Measurements from ENCODE around the gene RBM44. TPM values are rescaled to one million over a fixed set of nuclear protein-coding genes. Genes with fewer than 3 reads are reported as not detected.
A peak's percentile ranks its signal among the peaks of the same experiment; 100 is the strongest.

Gene RBM44
- total RNA-seq, 1 donor from 2014 or later: 1.5 TPM

- DNase-seq (ENCODE audit: low spot score): no peak
Observed at GRCh38 chr2:237870126-237870525, 71.5 kb downstream of the RBM44 start.

DNA sequence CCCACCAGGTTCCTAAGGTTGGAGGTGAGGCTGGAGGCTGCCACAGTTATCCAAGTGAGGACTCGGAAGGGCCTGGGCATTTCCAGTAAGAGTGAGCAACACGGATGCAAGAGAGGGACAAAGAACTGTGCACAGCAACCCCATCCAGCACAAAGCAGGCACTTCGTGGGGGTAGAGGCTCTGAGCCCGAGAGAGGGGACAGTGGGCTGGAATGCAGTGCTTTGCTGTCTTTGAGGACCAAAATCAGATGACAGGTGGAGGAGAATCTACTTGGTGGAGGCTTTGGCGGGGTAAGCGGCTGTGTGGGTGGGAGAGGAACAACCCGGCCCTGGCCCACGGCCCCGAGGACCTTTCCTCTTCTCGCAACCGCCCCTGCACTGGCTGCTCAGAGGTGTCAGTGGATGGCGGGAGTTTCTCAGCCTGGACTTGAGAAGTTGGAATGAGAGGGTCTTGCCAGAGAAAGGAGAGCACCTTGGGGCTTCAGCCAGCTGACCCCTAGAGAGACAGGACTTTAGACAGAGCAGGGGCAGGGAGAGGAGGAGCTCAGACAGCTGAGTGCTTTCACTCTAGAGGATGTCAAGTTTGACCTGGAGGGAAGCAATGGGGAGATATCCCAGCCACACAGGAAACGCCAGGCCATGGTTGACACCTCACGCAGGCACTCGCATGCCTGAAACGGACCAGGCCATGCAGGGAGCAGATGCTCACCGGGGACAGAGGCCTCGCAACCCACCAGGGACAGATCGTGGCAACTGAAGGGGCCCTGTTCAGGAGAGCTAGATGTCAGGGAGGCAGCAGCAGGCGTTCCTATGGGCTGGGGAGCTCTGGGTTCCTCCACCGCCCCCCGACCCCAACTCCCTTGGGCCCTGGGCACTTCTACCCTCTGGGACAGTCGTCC is 72.4 kb downstream of the RBM44 start:
- no peak for DNase-seq (ENCODE audit: low spot score)

DNA sequence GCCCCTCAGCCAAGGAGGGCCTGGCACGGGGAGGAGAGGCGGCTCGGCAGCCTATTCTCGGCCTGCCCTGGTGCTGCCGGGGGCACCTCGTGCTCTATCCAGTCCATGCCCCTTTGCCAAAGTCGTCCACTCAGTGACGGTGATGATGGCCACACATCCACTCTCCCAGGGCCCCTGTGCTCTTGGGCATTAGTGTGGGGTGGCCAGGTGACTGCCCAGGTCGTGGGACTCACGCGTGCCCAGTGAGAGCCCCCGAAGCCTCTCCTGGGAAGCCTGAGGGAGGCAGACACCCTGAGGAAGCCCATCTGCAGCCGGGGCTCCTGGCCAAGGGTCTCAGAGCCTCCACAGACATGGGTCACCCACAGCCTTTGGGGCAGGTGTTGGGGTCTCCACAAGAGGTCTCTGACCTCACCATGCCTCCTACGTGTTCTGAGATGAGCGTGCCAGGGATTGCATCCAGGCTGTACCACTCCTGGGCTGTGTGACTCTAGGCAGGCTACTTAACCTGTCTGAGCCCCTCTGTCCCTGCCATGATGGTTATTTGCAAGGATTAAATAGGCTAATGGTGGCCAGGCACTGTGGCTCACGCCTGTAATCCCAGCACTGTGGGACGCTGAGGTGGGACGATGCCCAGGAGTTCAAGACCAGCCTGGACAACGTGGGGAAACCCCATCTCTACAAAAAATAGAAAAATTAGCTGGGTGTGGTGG is 73.8 kb downstream of the RBM44 start:
- DNase-seq (ENCODE audit: low spot score): peak; percentile 39

DNA sequence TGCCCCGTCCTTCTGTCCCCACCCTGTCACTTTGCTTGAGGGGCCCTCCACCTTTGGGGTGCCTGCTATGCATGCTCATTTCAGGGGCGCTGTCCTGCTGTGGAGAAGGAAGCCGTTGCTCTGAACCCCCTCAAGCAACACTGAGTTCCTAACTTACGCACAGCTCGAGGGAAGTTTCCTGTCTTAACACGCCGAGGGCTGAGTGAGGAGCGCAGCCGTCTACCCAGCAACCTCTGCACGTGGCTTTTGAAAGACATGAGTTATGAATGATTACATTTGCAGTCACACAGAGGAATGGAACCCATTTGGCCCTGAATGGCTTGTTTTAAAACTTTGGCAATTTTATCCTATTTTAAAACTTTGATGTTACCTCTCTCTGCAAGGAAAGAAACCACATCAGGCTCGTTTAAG is 74.8 kb downstream of the RBM44 start:
- peak; percentile 63 for DNase-seq (ENCODE audit: low spot score)

DNA sequence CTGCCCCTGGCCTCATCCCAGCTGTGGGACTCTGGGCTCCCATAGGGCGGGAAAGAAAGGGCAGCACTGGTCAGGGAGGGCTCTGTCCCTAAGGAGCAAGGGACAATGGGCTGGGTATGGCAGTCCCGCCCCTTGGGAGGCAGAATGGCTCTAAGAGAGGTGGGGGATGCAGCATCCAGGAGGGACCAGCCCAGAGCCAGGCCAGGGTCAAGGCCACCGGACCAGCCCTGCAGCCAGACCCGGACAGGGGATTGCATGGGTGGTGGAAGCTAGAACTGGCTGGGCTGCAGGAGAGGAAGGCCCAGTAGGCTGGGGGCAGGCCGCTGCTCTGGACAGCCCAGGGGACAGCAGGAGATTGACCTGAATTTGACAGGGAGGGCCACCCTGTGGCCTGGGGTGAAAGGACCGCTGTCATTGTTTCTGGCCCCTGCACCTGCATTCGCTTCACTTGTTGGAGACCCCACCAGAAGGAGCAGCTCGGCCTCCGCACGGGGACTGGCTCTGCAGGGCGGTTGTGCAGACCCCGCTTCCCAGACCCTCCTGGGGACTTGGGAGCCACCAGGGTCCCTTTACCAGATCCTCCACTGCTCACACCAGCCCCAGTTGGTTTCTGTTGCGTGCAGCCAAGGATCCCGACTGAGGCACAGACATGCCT is 75.4 kb downstream of the RBM44 start:
- peak; percentile 39 for DNase-seq (ENCODE audit: low spot score)

- DNase-seq (ENCODE audit: low spot score): no peak
Observed at GRCh38 chr2:237874585-237875161, 76.1 kb downstream of the RBM44 start.

DNA sequence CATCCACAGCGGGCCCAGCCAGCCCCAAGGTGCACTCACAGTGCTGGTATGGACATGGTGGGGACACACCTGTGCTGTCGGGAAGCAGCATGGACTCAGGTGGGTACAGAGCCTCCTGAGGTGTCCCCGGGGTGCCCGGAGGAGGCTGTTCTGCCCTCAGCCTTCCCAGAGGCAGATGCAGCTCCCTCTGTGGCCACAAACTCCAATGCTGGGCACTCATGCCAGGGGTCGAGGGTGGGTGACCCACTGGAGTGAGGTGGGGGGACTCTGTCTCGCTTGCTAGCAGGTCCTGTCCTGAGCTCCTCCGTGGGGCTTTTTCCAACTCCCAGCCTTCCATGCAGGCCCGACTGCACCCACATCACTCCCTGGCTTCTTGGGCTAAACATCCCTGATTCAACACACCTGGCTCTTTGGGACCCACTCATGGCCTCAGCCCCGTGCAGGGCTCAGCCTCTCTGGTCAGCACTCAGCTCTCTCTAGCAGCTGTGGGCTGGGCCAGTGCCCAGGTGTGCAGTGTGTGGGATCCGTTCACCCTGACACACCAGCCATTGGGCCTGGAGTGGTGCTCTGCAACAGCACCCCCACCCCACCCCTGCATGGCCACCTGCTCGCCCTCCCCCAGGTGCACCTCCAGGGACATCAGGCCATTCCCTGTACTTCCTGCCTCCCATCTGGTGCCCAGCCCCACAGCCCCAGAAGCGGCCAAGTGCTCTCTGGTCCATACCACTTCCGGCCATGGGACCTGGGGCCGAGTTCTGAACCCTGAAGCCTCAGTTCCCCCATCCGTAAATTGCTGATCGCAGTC is 76.9 kb downstream of the RBM44 start:
- DNase-seq (ENCODE audit: low spot score): no peak

GRCh38 chr2:237876061-237876526 is 77.5 kb downstream of the RBM44 start:
- DNase-seq (ENCODE audit: low spot score): peak; percentile 41

GRCh38 chr2:237876532-237876931 is 78.0 kb downstream of the RBM44 start:
- DNase-seq (ENCODE audit: low spot score): no peak

- peak; percentile 38 for DNase-seq (ENCODE audit: low spot score)
Observed at GRCh38 chr2:237876951-237877491, 78.4 kb downstream of the RBM44 start.

DNA sequence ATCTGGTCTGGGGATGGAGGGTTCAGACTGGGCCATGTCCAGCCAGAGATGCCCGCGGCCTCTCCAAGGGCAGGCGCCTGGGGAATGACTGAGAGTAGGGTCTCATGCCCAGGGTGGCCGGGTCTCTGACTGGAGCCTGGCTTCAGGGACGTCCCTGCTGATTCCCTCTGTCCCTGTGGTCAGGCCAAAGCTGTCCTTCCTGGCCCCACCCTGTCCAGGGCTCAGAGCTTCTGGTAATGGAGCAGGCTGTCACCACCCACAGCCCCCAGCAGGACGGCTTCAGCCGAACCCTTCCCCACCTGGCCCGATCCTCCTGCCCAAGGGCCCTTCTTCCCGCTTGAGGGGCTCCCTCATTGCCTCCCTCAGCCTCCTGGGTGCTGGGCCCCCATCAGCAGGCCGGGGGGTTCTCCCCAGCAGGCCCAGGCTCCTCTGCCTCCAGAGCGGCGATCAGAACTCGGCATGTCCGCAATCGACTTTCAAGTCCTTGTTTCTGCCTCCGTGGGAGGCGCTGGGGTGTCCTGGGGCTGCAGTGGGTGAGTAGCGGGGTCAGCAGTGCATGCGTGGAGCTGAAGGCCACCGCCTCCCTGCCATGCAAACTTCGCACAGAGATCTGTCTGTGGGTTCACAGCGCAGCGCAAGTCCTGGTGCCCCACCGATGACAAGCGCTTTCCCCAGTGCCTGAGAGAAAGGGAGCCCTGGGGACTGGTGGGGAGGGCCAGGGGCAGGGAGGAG is 79.2 kb downstream of the RBM44 start:
- peak; percentile 40 for DNase-seq (ENCODE audit: low spot score)

GRCh38 chr2:237878321-237879057 is 79.9 kb downstream of the RBM44 start:
- no peak for DNase-seq (ENCODE audit: low spot score)

DNA sequence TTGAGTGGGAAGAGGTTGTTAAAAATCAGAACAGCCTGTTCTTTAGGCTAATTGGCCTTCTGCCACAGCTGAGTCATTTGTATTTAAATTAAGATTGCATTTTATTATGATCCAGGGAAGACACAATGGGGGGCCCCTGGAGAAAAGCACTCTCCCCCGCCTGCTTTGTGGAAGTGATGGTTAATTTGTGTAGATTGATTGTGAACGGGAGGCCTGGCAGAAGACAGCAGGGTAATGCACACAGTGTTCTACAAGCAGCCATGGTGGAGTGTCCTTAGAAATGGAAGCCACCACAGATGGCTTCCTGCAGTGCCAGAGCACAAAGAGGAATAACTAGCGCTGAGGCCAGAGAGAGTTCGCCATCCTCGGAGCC is 80.5 kb downstream of the RBM44 start:
- DNase-seq (ENCODE audit: low spot score): no peak

DNA sequence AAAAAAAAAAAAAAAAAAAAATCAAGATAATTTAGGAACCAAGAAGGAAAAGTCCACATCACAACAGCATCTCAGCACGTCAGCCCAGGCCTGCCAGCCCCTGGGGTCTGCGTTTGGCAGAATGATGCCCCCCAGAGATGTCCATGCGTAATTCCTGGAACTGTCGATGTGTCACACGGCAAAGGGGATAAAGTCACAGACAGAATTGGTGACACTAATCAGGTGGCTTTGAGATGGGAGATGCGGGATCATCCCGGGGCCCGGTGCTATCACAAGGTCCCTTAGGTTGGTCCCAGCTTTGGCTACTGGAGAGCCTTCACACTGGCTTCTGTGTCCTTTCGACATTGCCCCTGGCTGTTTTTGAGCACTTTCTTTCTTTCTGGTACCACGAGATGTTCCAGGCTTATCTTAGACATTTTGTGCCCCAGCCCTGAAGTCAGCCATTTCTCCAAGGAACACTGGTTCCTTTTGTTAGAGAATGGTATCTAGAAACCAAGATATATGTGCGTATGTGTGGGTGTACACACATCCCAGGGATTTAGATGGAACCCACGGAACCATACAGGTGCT is 81.5 kb downstream of the RBM44 start:
- DNase-seq (ENCODE audit: low spot score): no peak

DNA sequence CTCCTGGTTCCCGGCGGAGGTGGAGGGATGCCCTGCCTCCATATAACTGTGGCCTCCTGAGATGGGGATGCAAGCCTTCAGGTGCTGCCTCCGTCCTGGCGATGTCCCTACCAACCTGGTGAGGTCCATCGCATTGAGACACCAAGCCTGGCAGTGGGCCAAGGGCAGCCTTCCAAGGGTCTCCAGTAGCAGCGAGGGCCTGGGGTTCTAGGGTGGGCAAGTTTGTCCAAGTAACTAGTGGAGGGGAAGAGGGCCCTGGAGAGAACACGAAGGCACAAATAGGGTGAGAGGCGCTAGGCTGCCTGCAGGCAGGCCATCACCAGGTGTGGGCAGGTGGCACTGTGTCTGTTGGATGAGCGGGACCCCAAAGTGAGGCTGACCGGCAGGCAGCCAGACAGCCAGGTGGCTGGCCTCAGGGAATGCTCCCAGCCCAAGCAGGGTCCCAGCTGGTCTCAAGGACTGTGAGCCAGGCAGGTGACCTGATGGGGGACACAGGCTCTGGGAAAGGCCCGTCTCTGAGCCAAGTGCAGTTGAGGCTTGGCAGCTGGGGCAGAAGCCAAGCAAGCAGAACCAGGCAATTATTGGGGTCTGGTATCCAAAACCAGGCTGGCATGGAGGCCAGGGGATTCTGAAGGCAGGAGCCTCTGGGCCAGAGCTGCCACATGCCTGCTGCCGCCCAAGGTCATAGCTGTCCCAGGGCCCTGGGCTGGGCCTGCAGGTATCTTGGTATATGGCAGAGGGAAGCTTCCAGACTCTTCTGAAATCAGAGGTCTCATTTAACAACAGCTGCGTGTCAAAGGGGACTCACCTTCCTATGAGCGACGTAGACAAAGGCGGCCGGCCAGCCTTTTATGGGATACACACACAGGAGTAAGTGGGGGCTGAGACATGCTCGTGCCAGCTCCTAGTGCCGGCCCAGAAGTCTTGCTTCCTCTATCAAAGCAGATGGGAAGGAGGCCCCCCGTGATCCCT is 84.2 kb downstream of the RBM44 start:
- no peak for DNase-seq (ENCODE audit: low spot score)

DNA sequence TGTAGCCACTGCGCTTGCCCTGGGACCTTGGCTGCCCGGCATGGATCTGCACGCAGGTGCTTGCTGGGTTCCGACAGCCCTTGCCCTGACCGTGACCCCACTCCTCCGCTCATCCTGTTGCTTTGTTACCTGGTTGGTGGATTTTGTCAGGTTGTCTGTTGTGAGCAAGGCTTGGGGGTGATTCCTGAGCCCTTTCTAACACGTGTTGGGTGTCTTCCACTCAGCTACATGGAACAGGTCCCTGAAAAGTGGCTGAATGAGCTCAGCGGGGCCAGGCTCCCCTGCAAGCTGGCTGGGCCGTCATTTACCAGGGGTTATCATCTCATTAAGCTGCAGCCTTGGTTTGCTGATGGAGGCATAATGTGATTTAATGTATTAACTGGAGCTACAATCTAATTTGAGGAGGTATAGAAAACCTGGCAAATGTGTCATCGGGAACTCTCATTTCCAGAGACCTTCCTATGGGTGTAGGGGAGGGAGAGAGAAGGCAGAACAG is 85.4 kb downstream of the RBM44 start:
- DNase-seq (ENCODE audit: low spot score): no peak

DNA sequence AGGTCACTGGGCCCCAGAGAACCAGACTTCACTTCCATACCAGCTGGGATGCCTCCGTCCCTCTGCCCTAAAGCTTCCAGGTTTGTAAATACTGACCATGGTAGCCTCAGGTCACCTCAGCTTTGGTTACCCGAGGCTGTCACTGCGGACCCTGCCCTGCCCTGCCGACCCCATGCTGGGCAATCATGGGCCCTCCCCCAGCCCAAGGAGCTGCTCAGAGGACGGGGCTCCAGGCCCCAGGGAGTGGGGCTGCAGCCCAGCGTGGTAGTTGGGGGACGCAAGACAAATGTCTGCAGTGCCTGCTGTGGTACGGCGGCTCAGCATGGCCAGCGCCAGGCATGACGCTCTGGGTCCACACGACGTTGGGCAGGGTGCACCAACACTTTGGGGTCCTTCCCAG is 86.1 kb downstream of the RBM44 start:
- DNase-seq (ENCODE audit: low spot score): no peak

Measured in ureter (tissue), 1 donor.